Measurements from ENCODE around the gene PDE6H.

Gene PDE6H

GRCh38 chr12:15005064-15005463 lies 32.2 kb downstream of the PDE6H start:
- no peak for DNase-seq

GRCh38 chr12:15007551-15007950 lies 34.7 kb downstream of the PDE6H start:
- DNase-seq, result no peak

- no peak for DNase-seq
These were observed 38.3 kb downstream of the PDE6H start for GRCh38 chr12:15011162-15011561.

- DNase-seq, result no peak
These were observed 40.9 kb downstream of the PDE6H start for GRCh38 chr12:15013634-15014179.

- no peak for DNase-seq
These were observed 41.9 kb downstream of the PDE6H start for GRCh38 chr12:15014708-15015107.

GRCh38 chr12:15015121-15015520 lies 42.3 kb downstream of the PDE6H start:
- no peak for DNase-seq

GRCh38 chr12:15020156-15020555 lies 47.3 kb downstream of the PDE6H start:
- DNase-seq, result no peak

Data from NCI-H1694 treated with DMSO at 0.1 percent for 48 hours (cell line).